ENCODE results near the gene MACROD2.

MACROD2 gene

DNA sequence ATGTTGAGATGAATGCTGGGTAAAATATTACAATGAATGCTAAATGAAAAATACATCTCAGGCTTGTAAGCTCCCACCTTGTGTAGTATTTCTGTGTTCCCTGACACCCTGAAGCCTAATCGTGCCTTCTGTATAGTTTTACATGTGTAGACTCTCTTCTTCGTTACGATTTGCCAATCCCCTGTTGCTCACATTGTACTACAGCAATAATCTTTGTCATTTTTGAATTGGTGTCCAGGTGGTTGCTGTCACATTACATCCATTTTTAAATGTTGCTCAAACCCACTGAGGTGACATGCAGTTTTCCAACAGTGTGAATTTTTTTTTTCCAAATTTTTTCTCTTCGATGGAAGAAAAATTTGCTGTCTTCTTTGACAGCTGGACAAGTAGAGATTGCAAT, 642.1 kb downstream of the MACROD2 start:
- H3K4me3 ChIP-seq (ENCODE audit: low read depth, low read length), result no peak overlapping the region
- TF ChIP-seq, protein P1, sequence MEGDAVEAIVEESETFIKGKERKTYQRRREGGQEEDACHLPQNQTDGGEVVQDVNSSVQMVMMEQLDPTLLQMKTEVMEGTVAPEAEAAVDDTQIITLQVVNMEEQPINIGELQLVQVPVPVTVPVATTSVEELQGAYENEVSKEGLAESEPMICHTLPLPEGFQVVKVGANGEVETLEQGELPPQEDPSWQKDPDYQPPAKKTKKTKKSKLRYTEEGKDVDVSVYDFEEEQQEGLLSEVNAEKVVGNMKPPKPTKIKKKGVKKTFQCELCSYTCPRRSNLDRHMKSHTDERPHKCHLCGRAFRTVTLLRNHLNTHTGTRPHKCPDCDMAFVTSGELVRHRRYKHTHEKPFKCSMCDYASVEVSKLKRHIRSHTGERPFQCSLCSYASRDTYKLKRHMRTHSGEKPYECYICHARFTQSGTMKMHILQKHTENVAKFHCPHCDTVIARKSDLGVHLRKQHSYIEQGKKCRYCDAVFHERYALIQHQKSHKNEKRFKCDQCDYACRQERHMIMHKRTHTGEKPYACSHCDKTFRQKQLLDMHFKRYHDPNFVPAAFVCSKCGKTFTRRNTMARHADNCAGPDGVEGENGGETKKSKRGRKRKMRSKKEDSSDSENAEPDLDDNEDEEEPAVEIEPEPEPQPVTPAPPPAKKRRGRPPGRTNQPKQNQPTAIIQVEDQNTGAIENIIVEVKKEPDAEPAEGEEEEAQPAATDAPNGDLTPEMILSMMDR (IDR thresholded peaks at IDR 0.05; ENCODE audit: borderline replicate concordance, insufficient read depth, low read depth, low read length), result no peak

DNA sequence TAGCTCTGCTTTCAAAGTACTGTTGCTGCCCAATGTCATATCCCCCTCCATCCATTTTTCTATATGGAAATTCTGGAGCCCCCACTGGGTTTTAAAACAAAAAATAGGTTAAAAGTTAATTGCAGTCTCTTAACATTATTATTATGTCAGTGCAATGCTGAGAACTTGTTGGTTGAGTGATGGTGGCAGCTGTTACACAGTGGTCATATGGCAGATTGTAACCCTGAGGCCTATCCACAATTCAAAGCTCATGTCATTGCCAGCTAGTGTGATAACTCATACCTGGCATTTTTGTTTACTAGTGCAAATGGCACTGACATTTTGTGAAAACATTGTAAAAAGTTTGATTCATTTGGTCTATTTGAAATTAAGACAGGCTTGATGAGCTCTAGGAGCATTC, 647.8 kb downstream of the MACROD2 start:
- no peak overlapping the region for H3K4me3 ChIP-seq (ENCODE audit: low read depth, low read length)
- TF ChIP-seq, protein P1 (IDR thresholded peaks at IDR 0.05; ENCODE audit: borderline replicate concordance, insufficient read depth, low read depth, low read length), result no peak

DNA sequence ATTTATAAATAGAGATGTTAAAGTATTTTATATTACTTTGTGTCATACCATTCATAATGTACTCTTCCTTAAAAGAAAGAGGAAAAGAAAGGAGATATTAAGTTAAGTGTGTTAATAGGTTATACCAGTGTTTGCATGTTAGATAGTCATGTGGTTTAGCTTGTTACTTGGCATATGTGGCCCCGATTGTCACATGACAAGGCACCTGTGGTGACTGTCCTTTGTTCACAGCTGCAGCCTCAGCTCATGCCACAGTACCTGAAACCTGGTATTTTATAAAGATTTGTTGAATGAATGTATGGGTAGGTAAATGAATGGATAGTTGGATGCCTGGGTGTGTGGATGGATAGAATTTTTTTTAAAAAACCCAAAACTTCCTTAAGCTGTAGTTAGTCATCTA, 648.2 kb downstream of the MACROD2 start:
- TF ChIP-seq, protein P1 (IDR thresholded peaks at IDR 0.05; ENCODE audit: borderline replicate concordance, insufficient read depth, low read depth, low read length), result no peak
- H3K4me3 ChIP-seq (ENCODE audit: low read depth, low read length), result no peak overlapping the region

DNA sequence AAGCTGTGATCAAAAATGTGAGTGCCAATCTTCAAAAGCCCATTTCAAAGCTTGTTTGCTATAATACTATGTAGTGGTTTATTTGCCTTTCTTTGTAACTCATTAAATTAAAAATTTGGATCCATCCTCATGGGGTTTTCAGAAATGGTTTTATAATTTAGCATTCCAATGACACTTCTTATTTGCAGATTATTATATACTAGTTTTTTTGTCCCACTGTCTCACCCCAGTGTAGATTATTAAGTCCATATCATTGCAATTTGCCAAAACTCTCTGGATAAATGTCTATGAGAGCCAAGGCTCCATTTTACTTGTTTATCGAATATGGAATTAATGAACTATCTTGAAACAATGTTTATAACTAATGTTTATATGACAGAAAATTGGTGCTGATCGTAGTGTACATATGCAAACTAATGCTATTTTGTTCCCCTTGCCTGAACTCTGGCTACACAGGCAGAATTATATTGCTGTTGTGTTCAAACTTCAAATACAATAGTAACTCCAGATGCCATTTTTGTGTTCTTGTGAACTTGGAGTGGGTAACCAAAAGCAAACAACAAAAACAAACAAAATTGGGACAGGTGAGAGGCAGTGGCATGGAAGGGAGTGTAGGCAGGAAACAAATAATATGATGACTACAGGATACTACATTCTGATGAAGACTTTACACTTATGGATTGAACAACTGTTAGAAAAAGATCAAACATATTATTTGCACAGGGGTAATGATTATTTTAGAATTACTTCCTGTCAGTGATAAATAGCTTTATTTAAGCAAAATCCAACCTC, 649.2 kb downstream of the MACROD2 start:
- no peak overlapping the region for H3K4me3 ChIP-seq (ENCODE audit: low read depth, low read length)

DNA sequence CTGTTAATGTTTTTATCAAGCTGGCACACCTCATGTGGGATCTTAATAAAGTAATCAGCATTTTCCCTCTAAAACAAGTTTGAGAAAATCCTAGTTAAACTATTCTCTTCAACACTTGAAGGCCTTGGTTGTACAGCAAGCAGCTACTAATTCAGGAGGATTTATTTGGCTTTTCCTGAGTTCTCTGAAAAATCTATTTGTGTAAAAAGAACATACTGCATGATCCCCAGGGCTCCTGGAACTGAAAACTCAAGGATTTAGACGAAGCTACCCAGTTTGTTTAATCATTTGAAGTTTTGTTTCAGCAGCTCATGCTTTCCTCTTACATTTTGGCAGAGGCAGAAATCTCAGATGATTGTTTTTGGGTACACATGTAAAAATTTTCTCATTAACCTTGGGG, 651.7 kb downstream of the MACROD2 start:
- H3K4me3 ChIP-seq (ENCODE audit: low read depth, low read length), result no peak overlapping the region
- TF ChIP-seq, protein P1 (IDR thresholded peaks at IDR 0.05; ENCODE audit: borderline replicate concordance, insufficient read depth, low read depth, low read length), result no peak

More for the DNA sequence above, 649.2 kb downstream of the MACROD2 start:
- TF ChIP-seq, protein P1 (IDR thresholded peaks at IDR 0.05; ENCODE audit: borderline replicate concordance, insufficient read depth, low read depth, low read length), result no peak

DNA sequence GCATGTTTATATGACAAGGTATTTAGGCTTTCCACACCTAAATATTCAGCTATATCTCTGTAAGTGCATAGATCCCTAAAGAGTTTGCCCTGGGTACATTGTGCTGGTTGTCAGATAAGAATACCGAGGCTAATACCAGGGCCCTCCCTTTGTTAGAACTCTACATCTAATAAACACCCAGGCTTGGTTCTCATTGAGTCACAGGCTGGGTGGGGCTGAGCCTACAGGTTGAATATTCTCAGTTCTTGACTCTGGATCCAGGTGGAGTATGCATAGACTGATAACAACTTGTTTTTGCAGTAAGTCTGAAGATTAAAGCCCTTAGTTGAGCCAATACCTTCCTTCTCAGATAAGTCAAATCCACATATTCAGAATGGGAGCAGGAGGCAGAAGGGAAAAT, 654.3 kb downstream of the MACROD2 start:
- no peak overlapping the region for H3K4me3 ChIP-seq (ENCODE audit: low read depth, low read length)
- TF ChIP-seq, protein P1 (IDR thresholded peaks at IDR 0.05; ENCODE audit: borderline replicate concordance, insufficient read depth, low read depth, low read length), result no peak

Measured in GM12875 (cell line).